HepG2 (cell line): ENCODE data around the gene RAMP3. TPM values are rescaled to one million over a fixed set of nuclear protein-coding genes. Genes with fewer than 3 reads are reported as not detected.

Source experiments
- ATAC-seq: fragments of 200-7000 bp; cut with Tn5 transposase; 3 replicates; pipeline ENCODE4 v1.9.1; 2020; ENCODE audit warnings: mild to moderate bottlenecking, moderate library complexity
- BruUV-seq: library from RNA; stranded (reverse); fragments of 400-500 nt; replicated peaks from 2 replicates; lab custom pipeline; 2021; lab: Mats Ljungman, UMichigan
- CTCF ChIA-PET: fragments of 300-600 bp; formaldehyde crosslinking; extraction: SDS; loops from one replicate; lab custom pipeline; 2021; ENCODE audit warnings: low total read pairs, inconsistent platforms, low intra/inter-chr PET ratio; lab: Yijun Ruan, JAX
- POLR2A ChIA-PET: fragments of 350-600 bp; sonication (Branson Sonifier 250); formaldehyde crosslinking; loops from one replicate; lab custom pipeline; 2020; ENCODE audit warnings: antibody characterized with exemption, inconsistent platforms; lab: Yijun Ruan, JAX
- DNase-seq: peaks from one replicate; pipeline ENCODE4 v3.0.0-alpha.2; 2015; ENCODE audit warnings: low spot score
- FAIRE-seq: peaks from 3 replicates; lab custom pipeline; 2011; peaks lifted over from hg19 to GRCh38; lab: Jason Lieb, UNC
- H2AFZ ChIP-seq: one replicate; pipeline ENCODE4 v1.6.1; 2011; ENCODE audit warnings: low read length, inconsistent platforms
- H3K27ac ChIP-seq: fragments of 300-600 bp; 3 replicates; pipeline ENCODE4 v1.8.0; 2011; ENCODE audit warnings: mixed run types, mild to moderate bottlenecking, mixed read lengths, low read length, inconsistent platforms; ENCODE audit not compliant: insufficient read depth; ENCODE audit errors: extremely low read length
- H3K27me3 ChIP-seq, 2 experiments: fragments of 200-600 bp in 1 of 2; 2 replicates in 1 of 2; 3 replicates in 1 of 2; pipeline versions ENCODE4 v1.6.0 to v1.8.0; 2011; ENCODE audit warnings: low read length in 2 of 2, mild to moderate bottlenecking in 2 of 2, moderate library complexity in 2 of 2, inconsistent platforms in 1 of 2; ENCODE audit not compliant: insufficient read depth in 2 of 2, control insufficient read depth in 1 of 2
- H3K36me3 ChIP-seq, 2 experiments: fragments of 200-600 bp in 1 of 2; replicated peaks in 1 of 2; 2 replicates in 1 of 2; 3 replicates in 1 of 2; pipeline versions ENCODE4 v1.5.1 to v1.8.0; 2011; ENCODE audit warnings: low read length in 2 of 2, inconsistent platforms in 1 of 2; ENCODE audit not compliant: insufficient read depth in 2 of 2, control insufficient read depth in 1 of 2
- H3K4me1 ChIP-seq: 2 replicates; pipeline ENCODE4 v1.5.1; 2012; ENCODE audit warnings: low read length, inconsistent platforms; ENCODE audit not compliant: insufficient read depth
- H3K4me2 ChIP-seq: 2 replicates; pipeline ENCODE4 v1.6.0; 2011; ENCODE audit warnings: low read depth, low read length, inconsistent platforms
- H3K4me3 ChIP-seq, 3 experiments: fragments of 200-600 bp in 1 of 3; sonication (generic), shearing (Covaris generic) in 1 of 3; replicated peaks in 1 of 3; 2 replicates each; pipeline ENCODE4 v1.5.1; 2011 to 2016; ENCODE audit warnings: low read length in 3 of 3, inconsistent platforms in 2 of 3, low read depth in 2 of 3, mild to moderate bottlenecking in 2 of 3, control low read depth in 1 of 3, mixed read lengths in 1 of 3; ENCODE audit not compliant: insufficient read depth in 1 of 3
- H3K79me2 ChIP-seq: one replicate; pipeline ENCODE4 v1.6.1; 2011; ENCODE audit warnings: low read length, inconsistent platforms; ENCODE audit not compliant: insufficient read depth
- H3K9ac ChIP-seq: 2 replicates; pipeline ENCODE4 v1.6.0; 2011; ENCODE audit warnings: mild to moderate bottlenecking, low read depth, low read length, inconsistent platforms; ENCODE audit not compliant: insufficient read depth
- H3K9me3 ChIP-seq: 2 replicates; pipeline ENCODE4 v1.5.1; 2012; ENCODE audit warnings: mild to moderate bottlenecking, low read length
- H4K20me1 ChIP-seq: 2 replicates; pipeline ENCODE4 v1.6.0; 2011; ENCODE audit warnings: inconsistent platforms, mild to moderate bottlenecking, low read length, moderate library complexity; ENCODE audit not compliant: insufficient read depth
- ATRX ChIP-seq: sonication (generic); formaldehyde crosslinking; IDR thresholded peaks from 2 replicates; pipeline ENCODE4 v1.4.0; 2020; ENCODE audit warnings: missing genetic modification reagents, borderline replicate concordance
- JUNB ChIP-seq: sonication (generic); formaldehyde crosslinking; IDR thresholded peaks from 2 replicates; pipeline ENCODE4 v1.8.0; 2022; ENCODE audit warnings: missing genetic modification reagents, mild to moderate bottlenecking, borderline replicate concordance
- PPARG ChIP-seq: conservative IDR thresholded peaks from 2 replicates; pipeline ENCODE4 v1.6.1; 2016; ENCODE audit warnings: missing biosample characterization, missing genetic modification reagents
- RELA ChIP-seq: sonication (generic); formaldehyde crosslinking; IDR thresholded peaks from 2 replicates; pipeline ENCODE4 v1.4.0; 2020; ENCODE audit warnings: missing genetic modification reagents
- ZBTB20 ChIP-seq: sonication (generic); formaldehyde crosslinking; IDR thresholded peaks from 2 replicates; pipeline ENCODE4 v1.8.1; 2023; ENCODE audit warnings: missing genetic modification reagents, low read depth, mild to moderate bottlenecking, borderline replicate concordance
- ZBTB3 ChIP-seq: sonication (generic); formaldehyde crosslinking; IDR thresholded peaks from 2 replicates; pipeline ENCODE4 v1.4.0; 2020; ENCODE audit warnings: low read depth, mild to moderate bottlenecking, moderate library complexity, missing genetic modification reagents, borderline replicate concordance
- ZNF383 ChIP-seq: sonication (generic); formaldehyde crosslinking; IDR thresholded peaks from 2 replicates; pipeline ENCODE4 v1.4.0; 2020; ENCODE audit warnings: missing genetic modification reagents, mild to moderate bottlenecking, borderline replicate concordance
- ZNF577 ChIP-seq: sonication (generic); formaldehyde crosslinking; IDR thresholded peaks from 2 replicates; pipeline ENCODE4 v1.4.0; 2020; ENCODE audit warnings: mild to moderate bottlenecking, low read depth, missing genetic modification reagents, borderline replicate concordance
- WGBS: methylation state at CpG from one replicate; pipeline ENCODE4 v1.1.6; 2017; ENCODE audit warnings: low lambda C conversion rate; 5-methylcytosine and 5-hydroxymethylcytosine counted together
- in situ Hi-C: cut with HindIII; loops from 2 replicates; pipeline ENCODE4 v1.10.0; 2017; ENCODE audit warnings: low pct_unique_long_range_greater_than_20kb; ENCODE audit not compliant: extremely low pct_ligation_motif_present
- intact Hi-C: fragments of 100-400 bp; cut with micrococcal nuclease; formaldehyde crosslinking; loops from one replicate; pipeline ENCODE4 v1.10.0; 2022; ENCODE audit not compliant: unreplicated experiment
- polyA plus RNA-seq, 8 experiments: library from polyadenylated mRNA; depleted of rRNA in 3 of 8; stranded (reverse) in 7 of 8; unstranded in 1 of 8; fragments of >200 nt; fragmentation: Illumina TruSeq in 4 of 8; extraction: Trizol in 4 of 8; gene quantifications; 2 replicates each; pipeline versions ENCODE4 v1.2.1 to v1.2.3, GENCODE V29; 2011 to 2016; ENCODE audit warnings: low read depth in 4 of 8, missing spikeins in 1 of 8, mixed read lengths in 1 of 8; ENCODE audit not compliant: insufficient read depth in 1 of 8
- total RNA-seq, 5 experiments: library from RNA; depleted of rRNA; stranded (reverse); fragments of >200 nt; fragmentation: Illumina TruSeq; extraction: Trizol; gene quantifications; 2 replicates each; pipeline ENCODE4 v1.2.3, GENCODE V29; 2016; ENCODE audit warnings: low read depth in 1 of 5
- TF ChIP-seq, protein P1 (sequence below): sonication (generic); formaldehyde crosslinking; IDR thresholded peaks from 2 replicates; pipeline ENCODE4 v1.5.1; 2020; ENCODE audit warnings: mild to moderate bottlenecking, missing genetic modification reagents

The RAMP3 gene
- total and polyA plus RNA-seq, 2 of the 13 experiments (the other 11 are each of a cell fraction or from before 2014, with no cell fraction given), result not detected

DNA sequence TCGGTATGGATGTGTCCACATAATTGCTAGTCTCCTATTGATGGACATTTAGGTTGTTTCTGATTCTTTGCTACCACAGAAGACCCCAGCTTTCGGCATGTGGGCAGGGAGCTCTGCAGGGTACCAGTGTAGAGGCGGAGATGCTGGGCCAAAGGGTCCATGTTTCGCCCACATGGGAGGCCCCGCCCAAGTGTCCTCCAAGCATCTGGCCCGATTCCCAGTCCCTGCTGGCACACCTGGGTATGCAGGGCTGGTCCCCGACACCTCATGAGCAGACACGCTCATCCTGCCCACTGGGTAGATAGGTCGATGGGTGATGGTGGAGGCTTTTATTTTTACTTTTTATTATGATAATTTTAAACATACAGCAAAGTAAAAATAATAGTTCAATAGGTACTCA is 26.7 kb upstream of the RAMP3 start:
- no TSS peak for BruUV-seq
- Histone ChIP-seq H3K4me1 (0 out of 2 replicates have a peak, but pooled peaks cover 4% of the 10 kb centered on the region), H3K36me3 (no peaks in the 10 kb centered on the region), H4K20me1 (no peaks in the 10 kb centered on the region), H3K27ac (no peak overlapping the region), H3K27me3 (peaks cover 7 to 44% of the 10 kb centered on the region in 2 experiments; a peak in 4 of 5 replicates), H3K4me3 (no peak overlapping the region), H3K9me3 (no peaks in the 10 kb centered on the region), H3K9ac (no peak overlapping the region), H3K4me2 (no peak overlapping the region), H3K79me2 (no peaks in the 10 kb centered on the region), H2AFZ (no peak overlapping the region)
- ChIA-PET CTCF (no interaction called here), POLR2A (no interaction called here)
- in situ Hi-C loops (loop anchor here (10.0 kb wide), 1 partner anchor 276 kb away; no protein-coding TSS in a partner anchor), intact Hi-C loops (no loop called here)
- ATAC-seq (no peak), FAIRE-seq (no peak), DNase-seq (no peak)
- no peak for TF ChIP-seq PPARG (CRISPR knock-in tag)
- no peak for TF ChIP-seq ZBTB20 (CRISPR knock-in tag)
- TF ChIP-seq ZBTB3 (CRISPR knock-in tag), result no peak
- no peak for TF ChIP-seq ZNF577 (CRISPR knock-in tag)
- TF ChIP-seq RELA, result no peak
- no peak for TF ChIP-seq ZNF383
- no peak for TF ChIP-seq JUNB (CRISPR knock-in tag)
- TF ChIP-seq, protein P1, sequence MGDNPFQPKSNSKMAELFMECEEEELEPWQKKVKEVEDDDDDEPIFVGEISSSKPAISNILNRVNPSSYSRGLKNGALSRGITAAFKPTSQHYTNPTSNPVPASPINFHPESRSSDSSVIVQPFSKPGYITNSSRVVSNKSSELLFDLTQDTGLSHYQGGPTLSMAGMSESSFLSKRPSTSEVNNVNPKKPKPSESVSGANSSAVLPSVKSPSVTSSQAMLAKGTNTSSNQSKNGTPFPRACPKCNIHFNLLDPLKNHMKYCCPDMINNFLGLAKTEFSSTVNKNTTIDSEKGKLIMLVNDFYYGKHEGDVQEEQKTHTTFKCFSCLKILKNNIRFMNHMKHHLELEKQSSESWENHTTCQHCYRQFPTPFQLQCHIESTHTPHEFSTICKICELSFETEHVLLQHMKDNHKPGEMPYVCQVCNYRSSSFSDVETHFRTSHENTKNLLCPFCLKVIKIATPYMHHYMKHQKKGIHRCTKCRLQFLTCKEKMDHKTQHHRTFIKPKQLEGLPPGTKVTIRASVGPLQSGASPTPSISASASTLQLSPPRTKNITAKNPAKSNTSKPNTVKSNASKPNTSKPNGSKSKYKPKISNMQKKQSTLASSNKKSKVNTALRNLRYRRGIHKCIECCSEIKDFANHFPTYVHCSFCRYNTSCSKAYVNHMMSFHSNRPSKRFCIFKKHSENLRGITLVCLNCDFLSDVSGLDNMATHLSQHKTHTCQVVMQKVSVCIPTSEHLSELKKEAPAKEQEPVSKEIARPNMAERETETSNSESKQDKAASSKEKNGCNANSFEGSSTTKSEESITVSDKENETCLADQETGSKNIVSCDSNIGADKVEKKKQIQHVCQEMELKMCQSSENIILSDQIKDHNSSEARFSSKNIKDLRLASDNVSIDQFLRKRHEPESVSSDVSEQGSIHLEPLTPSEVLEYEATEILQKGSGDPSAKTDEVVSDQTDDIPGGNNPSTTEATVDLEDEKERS (CRISPR knock-in tag), result no peak
- TF ChIP-seq ATRX, result no peak
- whole genome bisulfite sequencing, result 39% methylated on average over 8 of the region's 9 CpGs
